ENCODE data around the gene COL4A6.
"Not testable (repeated sequence)": the region's sequence is repeated elsewhere in the genome, so short reads cannot be mapped to it uniquely, and the experiment has no call there.

The COL4A6 gene

GRCh38 chrX:108438110-108438623 lies at the start of gene COL4A6:
Gene COL4A6 (minus strand): TSS chrX:108438422. CDS start chrX:108438196, 226 bp downstream.
- no peak for DNase-seq

GRCh38 chrX:108485960-108486359 lies 47.7 kb upstream of the COL4A6 start:
- no peak for DNase-seq

- DNase-seq: no peak
Measured at GRCh38 chrX:108484251-108484650, 46.0 kb upstream of the COL4A6 start.

- DNase-seq: not testable (repeated sequence)
Measured at GRCh38 chrX:108481528-108481927, 43.3 kb upstream of the COL4A6 start.

- no peak for DNase-seq
Measured at GRCh38 chrX:108473979-108474378, 35.8 kb upstream of the COL4A6 start.

GRCh38 chrX:108468486-108468885 lies 30.3 kb upstream of the COL4A6 start:
- DNase-seq: no peak

GRCh38 chrX:108464604-108465003 lies 26.4 kb upstream of the COL4A6 start:
- DNase-seq: no peak

GRCh38 chrX:108456971-108457477 lies 18.8 kb upstream of the COL4A6 start:
- no peak for DNase-seq

GRCh38 chrX:108453841-108454240 lies 15.6 kb upstream of the COL4A6 start:
- DNase-seq: no peak

- no peak for DNase-seq
Measured at GRCh38 chrX:108447303-108447702, 9.1 kb upstream of the COL4A6 start.

- DNase-seq: no peak
Measured at GRCh38 chrX:108442901-108443464, 4.8 kb upstream of the COL4A6 start.

GRCh38 chrX:108439961-108440696 lies 1.9 kb upstream of the COL4A6 start:
- no peak for DNase-seq

GRCh38 chrX:108439426-108439942 lies 1.3 kb upstream of the COL4A6 start, which contains the start of gene COL4A5:
Gene COL4A5 (plus strand): TSS chrX:108439838. CDS start chrX:108440126, 288 bp downstream.
- DNase-seq: no peak

- no peak for DNase-seq
Measured at GRCh38 chrX:108437349-108438109, 693 bp downstream of the COL4A6 start.

- no peak for DNase-seq
Measured at GRCh38 chrX:108435261-108435660, 3.0 kb downstream of the COL4A6 start.

GRCh38 chrX:108426262-108426661 lies 12.0 kb downstream of the COL4A6 start:
- no peak for DNase-seq

GRCh38 chrX:108420481-108420880 lies 17.7 kb downstream of the COL4A6 start:
- no peak for DNase-seq

GRCh38 chrX:108419401-108419800 lies 18.8 kb downstream of the COL4A6 start:
- no peak for DNase-seq

- DNase-seq: no peak
Measured at GRCh38 chrX:108417257-108417656, 21.0 kb downstream of the COL4A6 start.

- no peak for DNase-seq
Measured at GRCh38 chrX:108415891-108416290, 22.3 kb downstream of the COL4A6 start.

GRCh38 chrX:108415146-108415545 lies 23.1 kb downstream of the COL4A6 start:
- DNase-seq: no peak

- DNase-seq: no peak
Measured at GRCh38 chrX:108412783-108413182, 25.4 kb downstream of the COL4A6 start.

Measured in activated CD4-positive, alpha-beta T cell treated with anti-CD3 and anti-CD28 coated beads for 48 hours (primary cell).